Endometrial microvascular endothelial cells (primary cell): Measurements from ENCODE around the gene MTX1. TPM values are rescaled to one million over a fixed set of nuclear protein-coding genes. Genes with fewer than 3 reads are reported as not detected.
"Not testable (repeated sequence)": the region's sequence is repeated elsewhere in the genome, so short reads cannot be mapped to it uniquely, and the experiment has no call there.

Experiments used
- in situ Hi-C: cut with HindIII; loops from 2 replicates; pipeline ENCODE4 v1.10.0; 2017; ENCODE audit warnings: low sequenced_read_pairs, low pct_unique_long_range_greater_than_20kb; ENCODE audit errors: inconsistent ontology term
- total RNA-seq: library from RNA; depleted of rRNA; stranded (reverse); fragments of >200 nt; gene quantifications from one replicate; pipeline ENCODE4 v1.2.3, GENCODE V29; 2015; ENCODE audit errors: inconsistent ontology term

The MTX1 gene
- total RNA-seq, 1 donor from 2014 or later = 76.7 TPM

- in situ Hi-C loops = no loop called here
These were observed 22.3 kb upstream of the MTX1 start for GRCh38 chr1:155186067-155186793.

- in situ Hi-C loops = no loop called here
These were observed 21.6 kb upstream of the MTX1 start for GRCh38 chr1:155186794-155187455.

GRCh38 chr1:155187456-155187891 is 21.0 kb upstream of the MTX1 start:
- in situ Hi-C loops = no loop called here

GRCh38 chr1:155188268-155188667 is 20.2 kb upstream of the MTX1 start:
- in situ Hi-C loops = no loop called here

- in situ Hi-C loops = not testable (repeated sequence)
These were observed 18.6 kb upstream of the MTX1 start for GRCh38 chr1:155189926-155190325.

- in situ Hi-C loops = no loop called here
These were observed 16.6 kb upstream of the MTX1 start for GRCh38 chr1:155191904-155192303.

GRCh38 chr1:155192346-155193274 is 15.9 kb upstream of the MTX1 start:
- in situ Hi-C loops = no loop called here

- in situ Hi-C loops = no loop called here
These were observed 15.1 kb upstream of the MTX1 start for GRCh38 chr1:155193275-155193990.

- in situ Hi-C loops = not testable (repeated sequence)
These were observed 14.6 kb upstream of the MTX1 start for GRCh38 chr1:155193991-155194240.

GRCh38 chr1:155195201-155196102 is 13.0 kb upstream of the MTX1 start:
- in situ Hi-C loops = no loop called here

GRCh38 chr1:155196103-155196892 is 12.2 kb upstream of the MTX1 start:
- in situ Hi-C loops = no loop called here

GRCh38 chr1:155196893-155197638 is 11.4 kb upstream of the MTX1 start:
- in situ Hi-C loops = no loop called here

- in situ Hi-C loops = no loop called here
These were observed 10.5 kb upstream of the MTX1 start for GRCh38 chr1:155197901-155198546.

GRCh38 chr1:155198547-155198906 is 10.0 kb upstream of the MTX1 start:
- in situ Hi-C loops = no loop called here

- in situ Hi-C loops = no loop called here
These were observed 8.7 kb upstream of the MTX1 start for GRCh38 chr1:155199792-155200191.

- in situ Hi-C loops = no loop called here
These were observed 7.6 kb upstream of the MTX1 start for GRCh38 chr1:155200920-155201319.
